Measurements from ENCODE around the gene KPNA3. TPM values are rescaled to one million over a fixed set of nuclear protein-coding genes. Genes with fewer than 3 reads are reported as not detected.
"Not testable (repeated sequence)": the region's sequence is repeated elsewhere in the genome, so short reads cannot be mapped to it uniquely, and the experiment has no call there.

KPNA3 gene, protein sequence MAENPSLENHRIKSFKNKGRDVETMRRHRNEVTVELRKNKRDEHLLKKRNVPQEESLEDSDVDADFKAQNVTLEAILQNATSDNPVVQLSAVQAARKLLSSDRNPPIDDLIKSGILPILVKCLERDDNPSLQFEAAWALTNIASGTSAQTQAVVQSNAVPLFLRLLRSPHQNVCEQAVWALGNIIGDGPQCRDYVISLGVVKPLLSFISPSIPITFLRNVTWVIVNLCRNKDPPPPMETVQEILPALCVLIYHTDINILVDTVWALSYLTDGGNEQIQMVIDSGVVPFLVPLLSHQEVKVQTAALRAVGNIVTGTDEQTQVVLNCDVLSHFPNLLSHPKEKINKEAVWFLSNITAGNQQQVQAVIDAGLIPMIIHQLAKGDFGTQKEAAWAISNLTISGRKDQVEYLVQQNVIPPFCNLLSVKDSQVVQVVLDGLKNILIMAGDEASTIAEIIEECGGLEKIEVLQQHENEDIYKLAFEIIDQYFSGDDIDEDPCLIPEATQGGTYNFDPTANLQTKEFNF
- 5.3 and 7.6 TPM in 2 replicates for total RNA-seq (2014; rRNA removed; shearing (Covaris generic); ENCODE audit: low replicate concordance)

DNA sequence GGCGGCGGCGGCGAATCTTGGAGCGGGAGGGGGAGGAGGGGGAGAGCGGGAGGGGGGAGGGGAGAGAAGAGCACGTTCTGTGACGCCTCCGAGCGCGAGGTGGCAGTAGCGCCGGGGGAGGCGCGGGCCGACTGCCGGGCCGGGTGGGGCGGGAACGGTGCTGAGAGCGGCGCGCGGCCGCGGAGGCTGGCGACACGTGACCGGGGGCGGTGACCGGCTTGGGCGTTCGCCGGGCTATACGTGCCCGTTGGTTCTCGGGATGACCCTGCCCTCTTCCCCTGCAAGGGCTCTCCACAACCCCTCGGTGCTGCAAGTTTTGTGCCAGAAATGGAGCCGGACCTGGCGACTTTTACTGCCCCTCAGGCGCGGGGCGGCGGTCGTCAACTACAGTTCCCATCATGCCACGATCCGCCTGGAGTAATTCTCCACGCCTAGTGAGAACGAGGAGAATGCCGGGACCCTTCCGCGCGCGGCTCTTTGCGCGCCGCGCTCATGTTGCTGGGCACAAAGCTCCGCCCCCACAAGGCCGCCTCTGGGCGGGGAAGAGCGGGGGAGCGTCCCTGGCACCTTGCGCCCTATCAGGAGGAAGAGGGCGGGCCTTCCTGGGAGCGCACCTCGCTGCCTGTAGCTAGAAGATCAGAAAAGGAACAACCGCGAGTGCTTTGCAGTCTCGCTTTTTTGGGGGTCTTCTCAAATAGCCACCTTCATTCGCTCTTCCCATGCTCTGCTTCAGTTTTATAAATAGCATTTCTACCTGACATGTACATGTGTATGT, at the start of gene KPNA3:
TSS of gene KPNA3 (minus strand) at position 133 of the 775 bp plus-strand sequence. CDS start 176 bp downstream, outside the sequence.
- in situ Hi-C loops (cut with HindIII; ENCODE audit: low pct_unique_long_range_greater_than_20kb, low sequenced_read_pairs) = no loop called here
- DNase-seq (ENCODE audit: low read depth) = peak; percentile 95

DNA sequence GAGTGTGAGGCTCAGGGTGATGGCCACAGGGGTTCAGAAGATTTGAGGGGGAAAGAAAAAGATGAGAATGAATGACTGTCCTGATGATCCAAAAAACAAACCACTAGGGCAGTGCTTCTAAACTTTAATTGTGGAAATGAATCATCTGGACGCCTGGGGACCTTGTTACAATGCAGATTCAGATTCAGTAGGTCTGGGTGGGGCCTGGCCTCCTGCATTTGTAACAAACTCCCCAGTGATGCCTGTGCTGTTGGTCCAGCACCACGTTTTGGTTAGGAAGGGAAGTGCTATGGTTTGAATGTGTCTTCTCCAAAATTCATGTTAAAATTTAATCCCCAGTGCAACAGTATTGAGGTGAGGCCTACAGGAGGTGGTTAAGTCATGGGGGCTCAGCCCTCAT, 49.5 kb upstream of the KPNA3 start:
- in situ Hi-C loops (cut with HindIII; ENCODE audit: low pct_unique_long_range_greater_than_20kb, low sequenced_read_pairs) = no loop called here
- DNase-seq (ENCODE audit: low read depth) = no peak

DNA sequence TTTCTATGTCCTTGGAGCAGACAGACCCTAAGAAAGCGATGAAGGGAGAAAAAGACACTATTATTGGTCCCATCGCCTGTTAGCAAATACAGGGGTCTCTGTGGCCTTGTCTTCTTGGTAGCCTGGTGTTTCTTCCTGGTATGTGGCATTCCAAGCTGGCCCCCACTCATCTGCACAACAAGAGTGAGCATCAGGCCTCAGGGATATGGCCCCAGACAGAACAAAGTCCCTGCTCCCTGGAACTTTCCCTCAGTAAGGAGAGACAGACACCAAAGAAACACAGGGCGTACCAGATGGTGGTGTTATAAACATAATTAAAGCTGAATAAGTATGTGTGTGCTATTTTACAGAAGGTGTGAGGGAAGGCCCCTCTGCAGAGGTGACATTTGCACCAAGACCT, 48.2 kb upstream of the KPNA3 start:
- in situ Hi-C loops (cut with HindIII; ENCODE audit: low pct_unique_long_range_greater_than_20kb, low sequenced_read_pairs) = no loop called here
- no peak for DNase-seq (ENCODE audit: low read depth)

DNA sequence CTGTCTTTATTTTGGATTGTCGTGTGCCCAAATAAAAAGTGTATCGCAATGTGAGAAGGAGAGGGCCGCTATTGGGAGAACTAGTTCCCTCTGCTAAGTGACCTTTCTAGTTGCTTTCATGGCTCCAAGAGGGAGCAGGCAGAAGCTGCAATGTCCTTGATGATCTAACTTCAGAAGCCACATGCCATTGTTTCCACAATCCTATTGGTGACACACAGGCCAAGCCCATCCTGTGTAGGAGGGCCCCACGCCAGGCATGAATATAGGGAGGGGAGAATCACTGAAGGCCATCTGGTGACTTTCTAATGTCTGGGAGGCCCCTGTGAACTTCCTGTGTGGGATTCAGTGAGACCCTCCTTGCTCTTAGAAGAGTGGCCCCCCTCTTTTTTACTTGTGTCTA, 47.8 kb upstream of the KPNA3 start:
- DNase-seq (ENCODE audit: low read depth) = no peak
- in situ Hi-C loops (cut with HindIII; ENCODE audit: low pct_unique_long_range_greater_than_20kb, low sequenced_read_pairs) = no loop called here

DNA sequence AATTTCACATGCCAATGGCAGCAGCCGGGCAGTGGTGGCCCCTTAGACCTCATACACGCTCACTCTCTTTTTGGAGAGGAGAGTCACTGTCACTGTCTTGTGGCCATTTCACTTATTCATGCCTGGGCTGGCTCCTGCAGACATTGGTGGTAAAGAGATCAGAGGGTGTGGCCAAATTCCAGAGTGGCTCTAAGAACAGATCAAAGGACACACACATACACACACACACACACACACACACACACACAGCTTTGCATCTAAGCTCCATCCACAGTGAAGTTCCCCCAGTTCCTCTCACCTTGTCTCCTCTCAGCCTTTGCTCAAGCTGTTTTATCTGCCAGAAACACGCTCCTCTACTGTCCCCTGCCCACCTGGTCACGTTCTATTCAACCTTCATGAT, 46.5 kb upstream of the KPNA3 start:
- DNase-seq (ENCODE audit: low read depth) = no peak
- in situ Hi-C loops (cut with HindIII; ENCODE audit: low pct_unique_long_range_greater_than_20kb, low sequenced_read_pairs) = no loop called here

DNA sequence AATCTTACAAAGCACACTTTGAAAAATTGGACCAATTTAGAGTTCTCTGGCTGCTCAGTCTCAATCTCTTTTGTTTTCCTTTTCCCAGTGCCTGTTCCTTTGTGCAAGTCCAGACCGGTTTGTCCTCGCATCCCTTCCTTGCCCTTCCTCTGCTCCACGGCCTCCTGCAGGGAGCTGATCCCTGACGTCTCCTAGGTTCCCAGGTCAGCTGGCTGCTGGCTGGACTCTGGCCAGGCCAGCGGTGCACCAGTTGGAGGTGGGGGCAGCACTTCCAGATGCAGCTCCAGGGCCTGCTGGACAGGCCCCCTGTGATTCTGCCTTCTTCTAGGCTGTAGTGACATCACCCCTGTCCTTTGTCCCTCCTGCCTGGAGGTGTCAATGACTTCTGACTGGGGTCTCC, 44.0 kb upstream of the KPNA3 start:
- DNase-seq (ENCODE audit: low read depth) = no peak
- in situ Hi-C loops (cut with HindIII; ENCODE audit: low pct_unique_long_range_greater_than_20kb, low sequenced_read_pairs) = no loop called here

DNA sequence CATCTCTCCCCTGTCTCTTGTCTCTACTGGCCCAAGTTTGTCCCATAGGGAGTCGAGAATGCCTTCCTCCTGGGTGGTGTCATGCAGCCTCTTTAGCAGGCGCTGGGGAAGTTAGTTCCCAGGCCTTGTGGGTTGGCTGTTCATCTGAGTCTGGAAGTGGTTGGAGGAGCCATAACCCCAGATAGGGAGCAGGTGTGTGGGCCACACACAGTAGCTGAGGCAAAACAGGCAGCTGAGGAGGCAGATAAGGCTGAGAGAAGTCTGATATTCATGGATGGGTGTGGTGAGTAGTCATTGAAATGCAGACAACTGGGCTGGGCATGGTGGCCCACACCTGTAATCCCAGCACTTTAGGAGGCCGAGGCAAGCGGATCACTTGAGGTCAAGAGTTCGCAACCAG, 40.9 kb upstream of the KPNA3 start:
- DNase-seq (ENCODE audit: low read depth) = no peak
- in situ Hi-C loops (cut with HindIII; ENCODE audit: low pct_unique_long_range_greater_than_20kb, low sequenced_read_pairs) = no loop called here

DNA sequence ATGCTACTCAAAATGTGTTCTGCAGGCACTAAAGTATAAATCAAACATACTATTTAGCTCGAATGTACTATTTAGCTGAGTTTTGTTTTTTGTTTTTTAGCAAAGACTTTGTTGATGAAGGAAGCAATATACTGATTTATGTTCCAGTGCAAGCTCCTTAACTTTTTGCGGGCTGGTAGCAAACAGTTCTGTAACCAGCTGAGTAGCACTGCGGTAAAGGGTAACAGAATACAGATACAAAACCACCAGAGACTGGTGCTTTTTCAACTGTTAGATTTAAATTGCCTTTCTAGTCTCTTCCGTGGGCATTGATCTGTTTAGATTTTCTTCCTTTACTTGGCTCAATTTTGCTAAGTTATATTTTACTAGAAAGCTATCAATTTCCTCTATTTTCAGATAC, 39.0 kb upstream of the KPNA3 start:
- in situ Hi-C loops (cut with HindIII; ENCODE audit: low pct_unique_long_range_greater_than_20kb, low sequenced_read_pairs) = no loop called here

DNA sequence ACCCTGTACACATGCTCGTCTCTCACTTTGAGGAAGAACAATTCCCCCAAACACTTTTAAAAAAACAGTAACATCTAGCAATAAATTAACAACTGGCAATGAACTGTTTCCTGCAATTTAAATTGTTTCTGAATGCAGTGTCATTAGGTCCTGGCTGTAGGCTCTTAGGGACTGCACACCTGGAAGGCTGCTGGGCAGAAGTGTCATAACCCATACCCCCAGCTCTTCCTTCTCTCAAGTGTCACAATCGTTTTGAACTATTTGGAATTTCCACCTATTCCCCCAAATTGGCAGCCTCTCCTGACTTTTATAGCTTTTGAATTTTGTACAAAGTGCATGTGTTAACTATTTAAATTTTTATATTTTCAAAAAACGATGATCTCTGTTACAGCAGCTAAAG, 38.2 kb upstream of the KPNA3 start:
- in situ Hi-C loops (cut with HindIII; ENCODE audit: low pct_unique_long_range_greater_than_20kb, low sequenced_read_pairs) = no loop called here
- DNase-seq (ENCODE audit: low read depth) = no peak

More for the DNA sequence above, 39.0 kb upstream of the KPNA3 start:
- DNase-seq (ENCODE audit: low read depth) = no peak

DNA sequence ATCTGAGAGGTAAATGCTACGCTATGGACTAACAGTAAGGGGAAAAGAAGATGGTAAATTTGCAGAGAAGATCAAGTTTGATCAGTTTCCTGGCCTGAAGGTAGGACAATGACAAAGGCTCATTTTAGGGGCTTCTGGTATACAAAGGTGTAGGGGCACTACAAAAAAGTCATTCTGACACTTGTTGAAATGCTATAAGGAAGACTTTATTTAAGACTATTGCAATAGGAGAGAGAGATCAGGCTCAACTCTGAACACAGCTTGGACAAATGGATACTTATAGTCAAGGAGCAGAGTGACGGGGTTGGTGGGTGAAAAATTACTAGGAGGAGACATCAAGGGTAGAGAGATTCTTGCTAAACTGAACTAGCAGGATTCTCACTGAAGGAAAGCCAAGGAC, 37.2 kb upstream of the KPNA3 start:
- no peak for DNase-seq (ENCODE audit: low read depth)
- in situ Hi-C loops (cut with HindIII; ENCODE audit: low pct_unique_long_range_greater_than_20kb, low sequenced_read_pairs) = no loop called here

DNA sequence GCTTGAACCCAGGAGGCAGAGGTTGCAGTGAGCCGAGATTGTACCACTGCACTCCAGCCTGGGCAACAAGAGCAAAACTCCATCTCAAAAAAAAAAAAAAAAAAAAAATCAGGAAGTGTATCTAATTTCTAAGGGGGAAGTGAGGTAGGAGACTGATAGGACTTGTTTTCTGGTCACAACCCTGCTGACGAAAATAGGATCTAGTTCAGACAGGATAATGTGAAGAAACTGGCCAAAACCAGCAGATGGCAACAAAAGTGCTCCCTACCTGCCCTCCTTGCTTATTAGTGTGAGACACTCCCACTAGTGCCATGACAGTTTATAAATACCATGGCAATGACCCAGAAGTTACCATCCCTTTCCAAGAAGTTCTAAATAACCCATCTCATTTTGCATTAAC, 36.0 kb upstream of the KPNA3 start:
- no peak for DNase-seq (ENCODE audit: low read depth)
- in situ Hi-C loops (cut with HindIII; ENCODE audit: low pct_unique_long_range_greater_than_20kb, low sequenced_read_pairs) = no loop called here

DNA sequence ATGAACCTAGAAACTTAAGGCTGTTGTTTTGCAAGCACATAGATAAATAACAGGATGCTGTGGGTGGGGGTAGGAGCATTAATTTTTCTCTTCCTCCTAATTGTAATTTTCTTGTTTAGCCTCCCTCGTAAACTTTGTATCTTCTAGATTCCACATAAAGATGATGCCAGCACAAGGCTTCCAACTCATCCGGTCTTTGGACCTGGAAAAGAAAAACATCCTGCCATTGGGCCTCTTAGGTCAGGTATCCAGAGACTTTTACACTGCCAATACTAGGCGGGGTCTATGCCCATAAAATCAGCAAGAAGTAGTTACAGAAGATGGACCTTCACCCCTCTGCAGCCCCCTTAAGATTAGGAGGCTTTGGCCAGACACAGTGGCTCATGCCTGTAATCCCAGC, 35.4 kb upstream of the KPNA3 start:
- DNase-seq (ENCODE audit: low read depth) = no peak
- in situ Hi-C loops (cut with HindIII; ENCODE audit: low pct_unique_long_range_greater_than_20kb, low sequenced_read_pairs) = no loop called here

DNA sequence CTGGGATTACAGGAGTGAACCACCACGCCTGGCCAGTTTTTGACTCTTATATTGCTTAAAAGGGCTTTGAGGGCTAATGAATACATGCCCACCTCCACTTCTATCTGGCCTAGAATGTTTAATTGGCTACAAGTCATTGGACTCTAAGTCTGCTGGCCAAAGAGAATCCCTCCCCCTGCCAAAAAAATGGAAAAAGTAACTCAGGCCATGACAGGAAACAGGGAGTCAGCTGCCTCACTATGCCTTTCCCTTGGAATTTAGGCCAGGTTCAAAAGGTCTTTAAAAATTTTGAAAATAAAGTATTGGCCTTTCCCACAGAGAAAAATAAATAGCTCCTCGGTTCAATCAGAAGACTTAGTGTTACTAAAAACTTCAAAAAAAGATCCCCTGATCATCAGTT, 34.9 kb upstream of the KPNA3 start:
- in situ Hi-C loops (cut with HindIII; ENCODE audit: low pct_unique_long_range_greater_than_20kb, low sequenced_read_pairs) = no loop called here
- DNase-seq (ENCODE audit: low read depth) = no peak

DNA sequence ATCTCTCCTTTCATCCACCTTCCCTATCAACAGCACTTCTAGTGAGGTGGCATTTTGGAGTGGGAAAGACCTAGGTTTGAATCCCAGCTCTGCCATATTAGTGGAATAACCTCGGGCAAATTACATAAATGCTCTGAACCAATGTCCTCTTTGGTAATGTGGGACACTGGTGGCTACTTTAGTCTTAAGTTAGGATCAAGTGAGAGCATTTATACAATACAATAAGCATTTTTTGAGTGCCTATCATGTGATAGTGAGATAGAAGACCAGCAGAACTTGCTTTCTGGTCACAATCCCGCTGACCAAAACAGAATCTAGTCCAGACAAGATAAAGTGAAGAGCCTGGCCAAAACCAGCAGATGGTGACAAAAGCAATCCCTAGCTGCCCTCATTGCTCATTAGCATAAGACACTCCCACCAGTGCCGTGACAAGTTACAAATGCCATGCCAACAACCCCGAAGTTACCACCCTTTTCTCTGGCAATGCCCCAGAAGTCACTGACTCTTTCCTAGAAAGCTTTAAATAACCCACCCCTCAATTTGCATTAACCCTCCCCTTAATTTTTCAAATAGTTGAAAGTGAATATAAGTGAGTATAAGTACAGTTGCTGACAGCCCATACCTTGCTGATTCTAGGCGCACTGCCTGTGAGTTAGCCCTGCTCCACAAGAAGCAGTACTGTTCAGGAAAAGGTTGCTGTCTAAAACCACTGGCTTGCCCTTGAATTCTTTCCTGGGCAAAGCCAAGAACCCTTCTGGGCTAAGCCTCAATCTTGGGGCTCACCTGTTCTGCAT, 28.9 kb upstream of the KPNA3 start:
- in situ Hi-C loops (cut with HindIII; ENCODE audit: low pct_unique_long_range_greater_than_20kb, low sequenced_read_pairs) = no loop called here

DNA sequence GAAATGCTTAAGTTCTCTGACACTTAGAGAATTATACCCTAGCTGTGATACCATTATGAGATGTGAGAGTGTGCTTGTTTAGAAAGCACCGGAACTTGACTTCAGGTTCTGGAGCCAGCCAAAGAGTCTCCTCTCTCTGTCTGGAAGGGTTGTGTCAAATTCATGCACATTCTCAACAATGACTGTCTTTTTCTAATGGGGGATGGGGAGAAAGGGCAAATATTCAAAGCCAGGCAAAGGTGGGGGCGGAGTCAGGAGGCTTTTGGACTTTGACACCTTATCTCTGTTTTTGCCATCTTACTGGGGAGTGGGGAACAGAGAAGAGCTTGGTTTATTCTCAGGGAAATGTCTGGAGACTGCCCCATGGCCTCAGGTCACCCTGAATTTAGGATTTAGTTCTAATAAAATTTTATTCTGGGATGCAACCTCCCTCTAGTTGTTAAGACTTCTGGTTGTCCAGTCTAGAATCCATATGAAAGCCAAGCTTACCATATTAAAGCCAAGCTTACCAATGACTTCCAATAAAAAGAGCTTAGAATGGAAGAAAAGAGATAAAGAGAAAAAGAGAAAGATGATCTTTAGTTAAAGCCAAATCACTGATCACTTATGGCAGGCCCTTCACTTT, 28.2 kb upstream of the KPNA3 start:
- in situ Hi-C loops (cut with HindIII; ENCODE audit: low pct_unique_long_range_greater_than_20kb, low sequenced_read_pairs) = no loop called here
- no peak for DNase-seq (ENCODE audit: low read depth)

More for the DNA sequence above, 28.9 kb upstream of the KPNA3 start:
- DNase-seq (ENCODE audit: low read depth) = peak; percentile 5

DNA sequence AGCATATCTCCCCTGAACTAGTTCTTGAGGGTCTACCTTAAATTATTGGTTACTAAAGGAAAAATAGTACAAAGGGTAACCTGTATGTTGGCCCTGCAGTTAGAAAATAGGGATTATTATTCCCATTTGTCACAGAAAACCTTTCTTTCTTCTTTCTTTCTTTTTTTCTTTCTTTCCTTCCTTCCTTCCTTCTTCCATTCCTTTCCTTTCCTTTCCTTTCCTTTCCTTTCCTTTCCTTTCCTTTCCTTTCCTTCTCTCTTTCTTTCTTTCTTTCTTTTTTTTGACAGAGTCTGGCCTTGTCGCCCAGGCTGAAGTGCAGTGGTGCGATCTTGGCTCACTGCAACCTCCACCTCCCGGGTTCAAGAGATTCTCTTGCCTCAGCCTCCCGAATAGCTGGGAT, 23.6 kb upstream of the KPNA3 start:
- in situ Hi-C loops (cut with HindIII; ENCODE audit: low pct_unique_long_range_greater_than_20kb, low sequenced_read_pairs); DNase-seq (ENCODE audit: low read depth): not testable (repeated sequence)

DNA sequence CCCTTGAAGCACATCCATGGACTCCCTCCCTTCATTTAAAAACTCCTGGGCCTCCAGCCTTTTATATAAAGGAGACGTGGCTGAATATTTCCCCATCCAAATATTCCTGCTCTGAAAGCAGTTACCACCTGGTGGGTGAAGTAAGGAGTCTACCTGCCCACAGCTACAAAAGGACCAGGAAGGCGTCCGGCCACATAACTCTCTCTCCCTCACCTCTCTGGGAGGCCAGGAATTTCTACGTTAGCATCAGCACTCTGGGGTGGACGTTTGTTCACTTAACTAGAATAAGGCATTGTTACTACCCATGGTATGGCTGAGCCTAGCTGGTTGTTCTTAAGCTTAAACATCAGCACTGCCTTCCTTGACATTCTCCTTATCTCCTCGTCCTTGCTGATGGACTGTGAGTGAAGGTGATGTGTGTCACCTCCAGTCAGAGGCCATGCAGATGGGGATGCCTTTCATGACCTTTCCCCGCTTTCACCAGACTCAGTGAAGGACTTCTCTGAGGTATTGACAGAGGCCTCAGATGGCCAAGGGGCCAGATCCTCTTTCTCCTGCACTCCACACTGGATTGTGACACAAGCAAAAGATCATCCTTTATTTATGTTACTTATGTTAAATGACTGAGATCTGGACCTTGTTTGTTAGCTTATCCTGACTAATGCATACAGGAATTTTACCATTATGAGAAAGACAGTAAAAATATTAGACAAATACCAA, 22.2 kb upstream of the KPNA3 start:
- in situ Hi-C loops (cut with HindIII; ENCODE audit: low pct_unique_long_range_greater_than_20kb, low sequenced_read_pairs) = no loop called here
- no peak for DNase-seq (ENCODE audit: low read depth)

DNA sequence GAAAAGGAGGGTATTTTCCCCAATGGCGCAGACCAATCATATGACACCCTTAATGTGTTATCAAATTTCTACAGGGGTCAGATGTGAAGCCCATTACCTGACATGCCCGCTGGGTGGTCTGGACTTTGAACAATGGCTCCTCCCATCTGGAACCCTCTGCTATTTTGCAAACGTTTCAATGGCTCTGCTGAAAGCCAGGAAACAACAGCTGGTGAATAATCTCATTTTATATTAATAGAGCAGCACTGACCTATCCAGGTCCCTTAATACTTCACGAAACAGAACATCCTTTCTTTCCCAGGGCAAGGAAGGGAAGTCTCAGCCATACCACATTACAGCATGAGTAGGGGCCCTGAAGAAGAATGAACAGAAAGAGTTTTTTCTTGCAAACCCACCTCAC, 20.3 kb upstream of the KPNA3 start:
- in situ Hi-C loops (cut with HindIII; ENCODE audit: low pct_unique_long_range_greater_than_20kb, low sequenced_read_pairs) = no loop called here
- no peak for DNase-seq (ENCODE audit: low read depth)

Data from Caki2 (cell line).